ENCODE data around the gene USP15. TPM values are rescaled to one million over a fixed set of nuclear protein-coding genes. Genes with fewer than 3 reads are reported as not detected.
"Not testable (repeated sequence)": the region's sequence is repeated elsewhere in the genome, so short reads cannot be mapped to it uniquely, and the experiment has no call there.

USP15 gene
- total and polyA plus RNA-seq, 8 donors, result 16.6 to 220 (median 77.9) TPM

GRCh38 chr12:62344731-62345556 lies 84.7 kb downstream of the USP15 start:
- intact Hi-C loops (cut with DNase I; ENCODE audit: low total_unique reads); H3K27ac ChIP-seq; DNase-seq; H3K4me3 ChIP-seq; H3K4me1 ChIP-seq; H3K27me3 ChIP-seq; H3K9me3 ChIP-seq: not testable (repeated sequence)
- H3K36me3 ChIP-seq, result peaks cover 0 to 40% (median 32%) of the 10 kb centered on the region in 4 donors
- 94 to 97% (median 94%) methylated on average over 4 of the region's 4 CpGs for WGBS, 5 donors

- Histone ChIP-seq H3K4me3 (no peak overlapping the region), H3K36me3 (peaks cover 0 to 47% (median 34%) of the 10 kb centered on the region in 4 donors), H3K27me3 (no peaks in the 10 kb centered on the region), H3K4me1 (no peaks in the 10 kb centered on the region), H3K9me3 (no peaks in the 10 kb centered on the region), H3K27ac (no peak overlapping the region)
- DNase-seq, result no peak
- TF ChIP-seq POLR2AphosphoS5 (IDR thresholded peaks at IDR 0.05) (no peak), EP300 (IDR thresholded peaks at IDR 0.05) (no peak), POLR2A (IDR thresholded peaks at IDR 0.05) (no peak), CTCF (IDR thresholded peaks at IDR 0.05) (no peak)
- intact Hi-C loops (cut with DNase I; ENCODE audit: low total_unique reads), result no loop called here
- 95 to 98% (median 98%) methylated on average over 6 of the region's 6 CpGs for WGBS, 5 donors
Observed at GRCh38 chr12:62345667-62346066, 85.5 kb downstream of the USP15 start.

- Histone ChIP-seq H3K27me3 (no peaks in the 10 kb centered on the region), H3K4me1 (no peaks in the 10 kb centered on the region), H3K36me3 (peaks cover 0 to 49% (median 36%) of the 10 kb centered on the region in 4 donors), H3K27ac (no peak overlapping the region), H3K9me3 (no peaks in the 10 kb centered on the region), H3K4me3 (no peak overlapping the region)
- TF ChIP-seq CTCF (IDR thresholded peaks at IDR 0.05) (no peak), POLR2AphosphoS5 (IDR thresholded peaks at IDR 0.05) (no peak), POLR2A (IDR thresholded peaks at IDR 0.05) (no peak), EP300 (IDR thresholded peaks at IDR 0.05) (no peak)
- whole genome bisulfite sequencing, 5 donors, result 87 to 98% (median 94%) methylated on average over 1 of the region's 1 CpG
- intact Hi-C loops (cut with DNase I; ENCODE audit: low total_unique reads), result no loop called here
- DNase-seq, result no peak
Observed at GRCh38 chr12:62346817-62347216, 86.6 kb downstream of the USP15 start.

- no peak for TF ChIP-seq POLR2AphosphoS5 (IDR thresholded peaks at IDR 0.05)
- no peak for TF ChIP-seq CTCF (IDR thresholded peaks at IDR 0.05)
- TF ChIP-seq POLR2A (IDR thresholded peaks at IDR 0.05), result no peak
- no peak for TF ChIP-seq EP300 (IDR thresholded peaks at IDR 0.05)
- Histone ChIP-seq H3K9me3 (no peaks in the 10 kb centered on the region), H3K27ac (no peak overlapping the region), H3K36me3 (peaks cover 0 to 41% (median 28%) of the 10 kb centered on the region in 4 donors), H3K4me3 (no peak overlapping the region), H3K4me1 (peaks cover 0 to under 1% (median 0%) of the 10 kb centered on the region in 4 donors), H3K27me3 (no peaks in the 10 kb centered on the region)
- no peak for DNase-seq
- intact Hi-C loops (cut with DNase I; ENCODE audit: low total_unique reads), result no loop called here
- WGBS, 5 donors, result 87 to 93% (median 89%) methylated on average over 5 of the region's 5 CpGs
Observed at GRCh38 chr12:62347922-62348650, 87.9 kb downstream of the USP15 start.

Data from stomach (tissue), 9 donors.